Liver (tissue), 9 donors: ENCODE results near the gene OR1F1. TPM values are rescaled to one million over a fixed set of nuclear protein-coding genes. Genes with fewer than 3 reads are reported as not detected.

Experiments used
- DNase-seq: peaks from one replicate; pipeline ENCODE4 v3.0.0-alpha.2; 2017; ENCODE audit warnings: low spot score
- H3K27ac ChIP-seq, 2 donors: one replicate each; pipeline ENCODE4 v1.7.0; 2013; ENCODE audit warnings: inconsistent platforms in 2 of 2, low read length in 2 of 2, control low read depth in 1 of 2, low read depth in 1 of 2, mild to moderate bottlenecking in 1 of 2
- H3K27me3 ChIP-seq, 4 donors: one replicate each; pipeline versions ENCODE4 v1.6.1 to v1.7.0; 2013; ENCODE audit warnings: low read length in 3 of 4, inconsistent platforms in 1 of 4, mild to moderate bottlenecking in 1 of 4, moderate library complexity in 1 of 4; ENCODE audit not compliant: control insufficient read depth in 4 of 4, insufficient read depth in 4 of 4
- H3K36me3 ChIP-seq, 4 donors: one replicate each; pipeline versions ENCODE4 v1.6.1 to v1.7.0; 2013; ENCODE audit warnings: low read length in 3 of 4, mild to moderate bottlenecking in 3 of 4, low read depth in 1 of 4, moderate library complexity in 1 of 4; ENCODE audit not compliant: control insufficient read depth in 4 of 4, insufficient read depth in 3 of 4
- H3K4me1 ChIP-seq, 4 donors: one replicate each; pipeline versions ENCODE4 v1.6.1 to v1.7.0; 2013; ENCODE audit warnings: low read length in 3 of 4, mild to moderate bottlenecking in 3 of 4, moderate library complexity in 1 of 4; ENCODE audit not compliant: control insufficient read depth in 4 of 4, insufficient read depth in 4 of 4
- H3K4me3 ChIP-seq, 3 donors: one replicate each; pipeline versions ENCODE4 v1.6.1 to v1.7.0; 2013; ENCODE audit warnings: low read length in 3 of 3, control low read depth in 1 of 3, low read depth in 1 of 3, mild to moderate bottlenecking in 1 of 3
- H3K9ac ChIP-seq, 2 donors: one replicate each; pipeline ENCODE4 v1.7.0; 2013; ENCODE audit warnings: low read length in 2 of 2, mild to moderate bottlenecking in 2 of 2, moderate library complexity in 2 of 2, control low read depth in 1 of 2, low read depth in 1 of 2
- H3K9me3 ChIP-seq, 4 donors: one replicate each; pipeline versions ENCODE4 v1.6.1 to v1.7.0; 2013; ENCODE audit warnings: low read length in 3 of 4; ENCODE audit not compliant: control insufficient read depth in 4 of 4
- ATF3 ChIP-seq: IDR thresholded peaks from 2 replicates; pipeline ENCODE4 v1.6.1; 2016; ENCODE audit warnings: antibody characterized with exemption
- CTCF ChIP-seq: fragments of 150-350 bp; IDR thresholded peaks from 2 replicates; pipeline ENCODE4 v1.5.1; 2017; ENCODE audit warnings: improper control_type of control experiment, low read depth, low read length; ENCODE audit not compliant: missing input control
- EGR1 ChIP-seq, 2 donors: IDR thresholded peaks; 2 replicates each; pipeline ENCODE4 v1.6.1; 2016 to 2018; ENCODE audit warnings: antibody characterized with exemption in 2 of 2, low read depth in 2 of 2
- FOXA1 ChIP-seq: IDR thresholded peaks from 2 replicates; pipeline ENCODE4 v1.6.1; 2016; ENCODE audit warnings: antibody characterized with exemption
- FOXA2 ChIP-seq: IDR thresholded peaks from 2 replicates; pipeline ENCODE4 v1.6.1; 2016; ENCODE audit warnings: antibody characterized with exemption
- GABPA ChIP-seq, 2 donors: IDR thresholded peaks in 1 of 2; conservative IDR thresholded peaks in 1 of 2; 2 replicates each; pipeline ENCODE4 v1.6.1; 2016; ENCODE audit warnings: antibody characterized with exemption in 2 of 2, mild to moderate bottlenecking in 1 of 2, moderate library complexity in 1 of 2
- HNF4A ChIP-seq, 2 donors: conservative IDR thresholded peaks; 2 replicates each; pipeline ENCODE4 v1.6.1; 2016; ENCODE audit warnings: antibody characterized with exemption in 2 of 2, mild to moderate bottlenecking in 2 of 2
- HNF4G ChIP-seq: IDR thresholded peaks from 2 replicates; pipeline ENCODE4 v1.6.1; 2016; ENCODE audit warnings: antibody characterized with exemption
- JUND ChIP-seq, 2 donors: IDR thresholded peaks; 2 replicates each; pipeline ENCODE4 v1.6.1; 2016; ENCODE audit warnings: antibody characterized with exemption in 2 of 2
- MAX ChIP-seq: IDR thresholded peaks from 2 replicates; pipeline ENCODE4 v1.6.1; 2016; ENCODE audit warnings: antibody characterized with exemption
- NR2F2 ChIP-seq: IDR thresholded peaks from 2 replicates; pipeline ENCODE4 v1.6.1; 2016; ENCODE audit warnings: antibody characterized with exemption
- RAD21 ChIP-seq, 2 donors: IDR thresholded peaks; 2 replicates each; pipeline ENCODE4 v1.6.1; 2016; ENCODE audit warnings: antibody characterized with exemption in 2 of 2, mild to moderate bottlenecking in 2 of 2
- REST ChIP-seq: IDR thresholded peaks from 2 replicates; pipeline ENCODE4 v1.6.1; 2016; ENCODE audit warnings: antibody characterized with exemption, mild to moderate bottlenecking
- RXRA ChIP-seq, 2 donors: IDR thresholded peaks; 2 replicates each; pipeline ENCODE4 v1.6.1; 2017 to 2018; ENCODE audit warnings: antibody characterized with exemption in 2 of 2, mild to moderate bottlenecking in 1 of 2
- SP1 ChIP-seq: IDR thresholded peaks from 2 replicates; pipeline ENCODE4 v1.6.1; 2018; ENCODE audit warnings: antibody characterized with exemption, mild to moderate bottlenecking
- TAF1 ChIP-seq: conservative IDR thresholded peaks from 2 replicates; pipeline ENCODE4 v1.6.1; 2016; ENCODE audit warnings: antibody characterized with exemption, mild to moderate bottlenecking
- YY1 ChIP-seq: IDR thresholded peaks from 2 replicates; pipeline ENCODE4 v1.6.1; 2016; ENCODE audit warnings: antibody characterized with exemption, mild to moderate bottlenecking
- ZBTB33 ChIP-seq: IDR thresholded peaks from 2 replicates; pipeline ENCODE4 v1.6.1; 2016; ENCODE audit warnings: antibody characterized with exemption
- WGBS: extraction: QIAGEN DNeasy Blood & Tissue Kit; methylation state at CpG from one replicate; pipeline ENCODE4 v1.1.7; 2013; 5-methylcytosine and 5-hydroxymethylcytosine counted together
- polyA plus RNA-seq, 2 donors: library from polyadenylated mRNA; stranded (reverse) in 1 of 2; unstranded in 1 of 2; fragments of 200-250 nt in 1 of 2; fragments of >200 nt in 1 of 2; fragmentation: Nextera tagmentation in 1 of 2; extraction: Ambion mirVana in 1 of 2; gene quantifications; one replicate each; pipeline versions ENCODE4 v1.2.1 to v1.2.3, GENCODE V29; 2013 to 2015
- total RNA-seq, 2 donors: library from RNA; depleted of rRNA; stranded (reverse); fragments of >200 nt; gene quantifications; one replicate each; pipeline ENCODE4 v1.2.3, GENCODE V29; 2014
- donor health status: healthy.
- donor health status: healthy.
- donor health status: healthy.
- donor health status: healthy.
- donor health status: healthy.

Gene OR1F1
- total and polyA plus RNA-seq, 4 donors, result not detected

- Histone ChIP-seq H3K4me1 (peaks cover 11 to 25% (median 22%) of the 10 kb centered on the region in 4 donors), H3K27me3 (no peaks in the 10 kb centered on the region), H3K27ac (no peak overlapping the region), H3K9ac (no peak overlapping the region), H3K4me3 (no peak overlapping the region), H3K9me3 (no peaks in the 10 kb centered on the region), H3K36me3 (peaks cover 0 to 35% (median 7%) of the 10 kb centered on the region in 4 donors)
- TF ChIP-seq ATF3 (no peak), NR2F2 (no peak), FOXA2 (no peak), SP1 (no peak), GABPA (IDR thresholded peaks at IDR 0.05 in 1 of 2, conservative IDR thresholded peaks at IDR 0.05 in 1 of 2) (no peak), RXRA (IDR thresholded peaks at IDR 0.05) (no peak), YY1 (no peak)
- 97% methylated on average over 69 of the region's 69 CpGs for WGBS
- DNase-seq, result no peak
These were observed 47.2 kb upstream of the OR1F1 start for GRCh38 chr16:3140603-3141427.

- no peaks in the 10 kb centered on the region for H3K27me3 ChIP-seq
- H3K4me3 ChIP-seq, result no peak overlapping the region
- H3K4me1 ChIP-seq, result peaks cover 11 to 21% (median 18%) of the 10 kb centered on the region in 4 donors
- TF ChIP-seq EGR1 (IDR thresholded peaks at IDR 0.05; ENCODE audit: low read depth in 2 of 2), result no peak
- no peak for TF ChIP-seq RXRA (IDR thresholded peaks at IDR 0.05)
- no peak for TF ChIP-seq RAD21 (IDR thresholded peaks at IDR 0.05)
- no peak for TF ChIP-seq REST
- no peak for TF ChIP-seq GABPA (IDR thresholded peaks at IDR 0.05 in 1 of 2, conservative IDR thresholded peaks at IDR 0.05 in 1 of 2)
- no peak for TF ChIP-seq CTCF
- no peak for TF ChIP-seq FOXA1
- no peak for TF ChIP-seq NR2F2
- no peak for TF ChIP-seq FOXA2
- TF ChIP-seq JUND (IDR thresholded peaks at IDR 0.05), result no peak
- TF ChIP-seq TAF1, result no peak
- TF ChIP-seq ATF3, result no peak
- no peak for TF ChIP-seq ZBTB33
- no peak for TF ChIP-seq SP1
- TF ChIP-seq YY1, result no peak
- no peak for TF ChIP-seq MAX
- TF ChIP-seq HNF4A (conservative IDR thresholded peaks at IDR 0.05), result no peak
- TF ChIP-seq HNF4G, result no peak
- WGBS, result 97% methylated on average over 23 of the region's 23 CpGs
- H3K9ac ChIP-seq, result no peak overlapping the region
- H3K27ac ChIP-seq, result no peak overlapping the region
- H3K36me3 ChIP-seq, result peaks cover 0 to 35% (median 7%) of the 10 kb centered on the region in 4 donors
- no peaks in the 10 kb centered on the region for H3K9me3 ChIP-seq
- no peak for DNase-seq
These were observed 46.2 kb upstream of the OR1F1 start for GRCh38 chr16:3141781-3142311.
